ENCODE measurements around the gene CDK16.

Gene CDK16

GRCh38 chrX:47209508-47210238 lies 8.8 kb upstream of the CDK16 start:
- no peak for DNase-seq

DNA sequence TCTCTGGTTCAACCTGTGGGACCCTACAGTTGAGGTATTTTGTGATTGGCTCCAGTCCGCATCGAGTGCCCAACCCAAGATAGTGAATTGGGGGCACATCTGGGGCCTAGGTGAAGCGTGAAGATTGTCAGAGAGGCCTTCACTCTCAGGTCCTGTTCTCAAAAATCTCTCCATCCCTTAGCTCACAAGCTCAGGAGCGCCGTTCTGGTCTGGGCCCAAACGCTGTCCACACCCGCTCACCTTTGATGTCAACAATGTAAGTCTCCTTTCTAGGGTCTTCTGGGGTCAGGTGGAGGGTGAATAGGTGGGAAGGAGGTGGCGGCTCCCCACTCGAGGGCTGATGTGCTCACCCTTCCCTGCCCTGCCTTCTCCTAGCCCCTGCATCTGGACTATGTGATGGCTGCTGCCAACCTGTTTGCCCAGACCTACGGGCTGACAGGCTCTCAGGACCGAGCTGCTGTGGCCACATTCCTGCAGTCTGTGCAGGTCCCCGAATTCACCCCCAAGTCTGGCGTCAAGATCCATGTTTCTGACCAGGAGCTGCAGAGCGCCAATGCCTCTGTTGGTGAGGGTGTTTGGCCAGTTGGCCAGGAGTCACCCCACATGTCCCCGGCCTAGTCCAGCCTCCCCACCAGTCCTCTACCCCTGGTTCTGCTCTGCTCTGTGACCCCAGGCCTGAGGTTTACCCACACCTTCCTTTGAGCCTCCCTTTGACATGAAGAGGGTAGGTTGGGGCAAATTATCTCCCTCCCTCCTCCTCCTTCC lies 7.6 kb upstream of the CDK16 start:
- DNase-seq, result no peak

GRCh38 chrX:47212381-47213293 lies 5.8 kb upstream of the CDK16 start:
- DNase-seq, result no peak

GRCh38 chrX:47214435-47215077 lies 3.9 kb upstream of the CDK16 start:
- DNase-seq, result no peak

DNA sequence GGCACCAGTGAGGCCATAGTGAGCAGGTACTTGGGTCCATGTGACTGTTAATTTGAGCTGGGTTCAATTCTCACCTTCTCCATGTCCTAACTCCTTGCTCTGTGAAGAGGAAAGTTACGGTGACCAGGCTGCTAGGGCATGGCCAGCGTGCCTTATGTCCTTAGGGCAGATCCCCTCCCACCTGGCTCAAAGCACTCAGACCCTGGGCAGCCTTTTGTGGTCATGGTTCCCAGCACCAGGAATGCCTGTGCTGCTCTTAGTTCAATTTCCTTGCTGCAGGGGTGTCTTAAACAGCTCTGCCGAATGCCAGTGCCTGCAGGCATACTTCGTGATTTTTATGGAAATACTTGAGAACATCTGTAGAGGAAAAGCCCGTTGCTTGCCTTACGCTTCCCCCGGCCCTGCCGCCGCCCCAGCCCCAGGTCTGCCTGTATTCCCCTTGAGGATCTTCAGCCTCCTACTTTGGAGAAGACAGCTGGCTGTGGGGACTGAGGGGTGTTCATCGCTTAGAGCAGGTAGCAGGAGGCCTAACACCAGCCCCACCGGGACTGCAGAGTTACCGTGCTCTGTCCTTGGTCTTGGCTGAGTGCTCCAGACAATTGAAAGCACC lies 3.1 kb upstream of the CDK16 start:
- no peak for DNase-seq

DNA sequence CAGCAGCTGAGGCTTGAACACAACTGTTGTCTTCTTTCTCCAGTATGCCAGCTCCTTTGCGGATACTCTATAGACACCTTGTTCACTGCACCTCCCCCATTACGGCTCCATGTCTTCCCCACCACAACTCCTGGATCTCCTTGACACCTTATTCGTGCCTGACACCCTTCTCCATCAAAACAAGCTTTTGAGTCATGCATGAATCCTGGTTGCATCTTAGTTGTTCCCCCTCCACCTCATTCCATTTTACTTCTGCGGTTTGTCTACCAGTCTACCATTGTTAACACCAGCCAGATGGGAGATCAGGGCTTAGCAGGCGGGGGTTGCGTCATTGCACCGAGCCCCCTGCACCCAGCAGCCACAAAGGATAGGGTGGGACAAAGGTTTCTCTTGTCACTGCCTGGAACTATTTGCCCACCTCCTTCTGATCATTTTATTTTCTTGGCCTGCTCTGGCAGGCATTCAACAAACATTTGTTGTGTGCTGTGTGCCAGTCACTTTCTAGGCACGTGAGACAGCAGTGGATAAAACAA lies 2.0 kb upstream of the CDK16 start:
- DNase-seq, result no peak

DNA sequence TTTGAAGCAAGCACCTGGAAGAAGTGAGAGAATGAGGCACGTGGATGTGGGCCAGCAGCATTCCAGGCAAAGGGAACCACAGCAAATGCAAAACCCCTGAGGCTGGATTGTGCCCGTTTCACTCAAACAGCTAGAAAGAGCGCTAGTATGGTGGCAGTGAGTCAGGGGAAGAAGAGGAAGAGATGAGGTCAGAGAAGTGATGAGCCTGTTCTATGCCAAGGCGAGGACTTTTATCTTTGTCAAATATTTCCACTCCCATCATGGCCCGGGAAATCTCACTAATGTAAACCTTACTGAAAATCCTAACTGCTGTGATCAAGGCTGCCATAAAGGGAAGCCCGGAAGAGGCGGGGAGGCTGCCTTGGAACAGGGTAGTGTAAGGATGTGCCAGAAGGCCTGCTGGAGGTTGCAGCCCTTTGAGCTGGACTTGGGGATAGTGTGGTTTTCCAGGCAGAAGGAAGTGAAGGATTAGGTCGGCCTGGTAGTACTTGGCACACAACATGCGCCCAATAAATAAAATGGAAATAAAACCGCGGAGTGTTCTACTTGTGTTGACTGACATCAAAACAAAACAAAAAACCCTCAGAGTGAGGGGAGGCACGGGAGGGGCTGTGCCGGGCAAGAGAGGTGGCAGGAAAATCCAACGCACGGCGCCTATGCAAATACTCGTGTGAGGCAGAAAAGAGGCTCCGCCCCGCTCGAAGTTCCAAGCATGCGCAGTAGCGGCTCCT lies 1.2 kb upstream of the CDK16 start:
- DNase-seq, result peak; percentile 48

GRCh38 chrX:47217852-47218279 lies 615 bp upstream of the CDK16 start:
- peak; percentile 99 for DNase-seq

GRCh38 chrX:47218920-47219815 lies 687 bp downstream of the CDK16 start:
- no peak for DNase-seq

DNA sequence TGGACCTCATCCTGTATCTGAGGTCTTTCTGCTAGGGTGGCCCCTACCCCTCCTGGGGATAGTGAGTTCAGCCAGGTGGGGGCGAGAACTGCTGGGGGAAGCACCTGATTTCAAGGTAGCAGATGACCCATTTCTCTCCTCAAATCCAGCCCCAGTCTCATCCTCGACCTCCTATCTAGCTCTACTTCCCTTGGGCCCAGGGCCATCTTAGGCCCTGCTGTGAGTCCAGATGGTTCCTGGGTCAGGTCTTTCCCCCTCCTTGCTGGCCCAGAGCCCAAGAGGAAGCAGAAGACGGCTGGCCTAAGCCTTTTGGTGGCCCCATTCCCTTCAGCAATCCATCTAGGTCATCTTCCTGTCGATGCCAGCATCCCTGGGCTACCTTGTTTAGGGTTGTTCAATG lies 3.3 kb downstream of the CDK16 start:
- DNase-seq, result no peak

- no peak for DNase-seq
These were observed 4.4 kb downstream of the CDK16 start for GRCh38 chrX:47222751-47223350.

- no peak for DNase-seq
These were observed 5.2 kb downstream of the CDK16 start for GRCh38 chrX:47223476-47224250.

DNA sequence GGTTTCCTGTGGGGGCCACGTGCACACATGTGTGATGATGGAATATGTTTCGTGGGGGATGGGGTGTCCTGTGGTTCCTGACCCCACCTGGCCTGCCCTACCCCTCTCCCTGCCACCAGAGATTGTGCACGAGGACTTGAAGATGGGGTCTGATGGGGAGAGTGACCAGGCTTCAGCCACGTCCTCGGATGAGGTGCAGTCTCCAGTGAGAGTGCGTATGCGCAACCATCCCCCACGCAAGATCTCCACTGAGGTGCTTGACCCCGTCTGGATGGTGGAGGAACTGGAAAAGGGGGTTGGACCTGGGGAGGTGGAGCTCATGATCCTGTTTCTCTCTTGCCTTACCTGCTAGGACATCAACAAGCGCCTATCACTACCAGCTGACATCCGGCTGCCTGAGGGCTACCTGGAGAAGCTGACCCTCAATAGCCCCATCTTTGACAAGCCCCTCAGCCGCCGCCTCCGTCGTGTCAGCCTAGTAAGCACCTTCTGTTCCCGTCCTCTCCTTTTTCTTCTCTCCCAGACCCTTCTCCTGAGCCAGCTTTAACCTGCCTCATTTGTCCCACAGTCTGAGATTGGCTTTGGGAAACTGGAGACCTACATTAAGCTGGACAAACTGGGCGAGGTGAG lies 5.9 kb downstream of the CDK16 start:
- no peak for DNase-seq

GRCh38 chrX:47224896-47225290 lies 6.4 kb downstream of the CDK16 start:
- no peak for DNase-seq

DNA sequence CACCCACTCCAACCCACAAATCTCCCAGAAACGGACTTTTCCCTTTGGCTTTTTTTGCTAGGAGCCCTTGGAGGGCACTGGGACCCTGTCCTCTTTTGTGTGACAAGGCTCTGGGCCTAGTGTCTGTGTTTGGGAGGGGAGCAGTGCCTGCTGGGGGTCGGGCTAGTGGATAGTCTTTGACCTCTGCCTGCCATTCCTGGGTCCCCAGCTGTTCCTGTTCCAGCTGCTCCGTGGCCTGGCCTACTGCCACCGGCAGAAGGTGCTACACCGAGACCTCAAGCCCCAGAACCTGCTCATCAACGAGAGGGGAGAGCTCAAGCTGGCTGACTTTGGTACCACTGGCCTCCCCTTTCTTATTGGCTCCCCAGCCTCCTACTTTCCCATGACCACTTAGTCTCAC lies 7.6 kb downstream of the CDK16 start:
- no peak for DNase-seq

DNA sequence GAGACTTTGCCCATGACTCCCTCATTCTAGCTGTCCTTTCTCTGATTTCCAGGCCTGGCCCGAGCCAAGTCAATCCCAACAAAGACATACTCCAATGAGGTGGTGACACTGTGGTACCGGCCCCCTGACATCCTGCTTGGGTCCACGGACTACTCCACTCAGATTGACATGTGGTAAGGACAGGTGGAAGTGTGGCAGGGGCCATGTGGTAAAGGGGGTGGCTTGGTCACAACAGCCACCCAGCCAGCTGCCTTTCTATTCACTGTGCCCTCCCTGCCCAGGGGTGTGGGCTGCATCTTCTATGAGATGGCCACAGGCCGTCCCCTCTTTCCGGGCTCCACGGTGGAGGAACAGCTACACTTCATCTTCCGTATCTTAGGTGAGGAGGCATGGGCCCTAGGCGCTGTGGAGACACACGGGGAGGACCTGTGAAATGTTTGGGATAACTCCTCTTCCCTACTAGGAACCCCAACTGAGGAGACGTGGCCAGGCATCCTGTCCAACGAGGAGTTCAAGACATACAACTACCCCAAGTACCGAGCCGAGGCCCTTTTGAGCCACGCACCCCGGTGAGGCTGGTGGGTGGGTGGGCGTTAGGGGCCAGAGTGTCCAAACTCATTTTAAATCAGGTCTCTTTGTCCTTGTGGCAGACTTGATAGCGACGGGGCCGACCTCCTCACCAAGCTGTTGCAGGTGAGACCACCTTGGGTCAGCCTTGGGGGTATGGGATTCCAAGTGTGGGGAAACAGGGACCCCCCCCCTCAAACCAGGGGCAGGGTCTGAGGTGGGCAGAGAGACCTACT lies 8.3 kb downstream of the CDK16 start:
- no peak for DNase-seq

GRCh38 chrX:47227334-47227583 lies 8.8 kb downstream of the CDK16 start:
- DNase-seq, result no peak
